DND-41 (cell line): Measurements from ENCODE around the gene KRT15.

Source experiments
- ATAC-seq: fragments of 200-7000 bp; cut with Tn5 transposase; 3 replicates; pipeline ENCODE4 v1.9.1; 2021; ENCODE audit warnings: low read depth; ENCODE audit not compliant: insufficient read depth
- DNase-seq: peaks from one replicate; pipeline ENCODE4 v3.0.0-alpha.2; 2020
- H2AFZ ChIP-seq: 2 replicates; pipeline ENCODE4 v1.6.0; 2012; ENCODE audit warnings: low read depth, low read length
- H3K27ac ChIP-seq: 2 replicates; pipeline ENCODE4 v1.5.1; 2012; ENCODE audit warnings: low read length, inconsistent platforms
- H3K27me3 ChIP-seq: fragments of 200-600 bp; sonication (generic); 2 replicates; pipeline ENCODE4 v1.6.0; 2012; ENCODE audit warnings: low read length, mild to moderate bottlenecking, inconsistent platforms; ENCODE audit not compliant: insufficient read depth, poor library complexity
- H3K36me3 ChIP-seq: 2 replicates; pipeline ENCODE4 v1.5.1; 2012; ENCODE audit warnings: low read length, inconsistent platforms; ENCODE audit not compliant: insufficient read depth
- H3K4me1 ChIP-seq: 2 replicates; pipeline ENCODE4 v1.5.1; 2012; ENCODE audit warnings: mild to moderate bottlenecking, low read length; ENCODE audit not compliant: insufficient read depth
- H3K4me2 ChIP-seq: 2 replicates; pipeline ENCODE4 v1.6.0; 2012; ENCODE audit warnings: mild to moderate bottlenecking, moderate library complexity, low read length, inconsistent platforms; ENCODE audit not compliant: insufficient read depth
- H3K4me3 ChIP-seq, 2 experiments: fragments of 200-600 bp in 1 of 2; shearing (Covaris generic) in 1 of 2; 2 replicates each; pipeline ENCODE4 v1.5.1; 2012 to 2016; ENCODE audit warnings: inconsistent platforms in 2 of 2, low read length in 2 of 2, mild to moderate bottlenecking in 2 of 2, low read depth in 1 of 2, moderate library complexity in 1 of 2
- H3K79me2 ChIP-seq: 2 replicates; pipeline ENCODE4 v1.6.0; 2012; ENCODE audit warnings: low read length, inconsistent platforms; ENCODE audit not compliant: insufficient read depth
- H3K9ac ChIP-seq: 2 replicates; pipeline ENCODE4 v1.6.0; 2012; ENCODE audit warnings: low read depth, mild to moderate bottlenecking, inconsistent platforms, low read length, moderate library complexity
- H3K9me3 ChIP-seq: 2 replicates; pipeline ENCODE4 v1.5.1; 2012; ENCODE audit warnings: low read length, moderate library complexity, mild to moderate bottlenecking, inconsistent platforms; ENCODE audit not compliant: insufficient read depth, severe bottlenecking
- H4K20me1 ChIP-seq: 2 replicates; pipeline ENCODE4 v1.6.0; 2012; ENCODE audit warnings: low read length; ENCODE audit not compliant: insufficient read depth
- EZH2 ChIP-seq: IDR thresholded peaks from 3 replicates; pipeline ENCODE4 v1.6.1; 2012; ENCODE audit warnings: borderline replicate concordance, low read depth, mild to moderate bottlenecking, moderate library complexity, low read length, inconsistent platforms; ENCODE audit not compliant: severe bottlenecking
- TF ChIP-seq, protein P1 (sequence below): IDR thresholded peaks from 2 replicates; pipeline ENCODE4 v1.5.1; 2012; ENCODE audit warnings: borderline replicate concordance, low read length, moderate library complexity, mild to moderate bottlenecking; ENCODE audit not compliant: poor library complexity, severe bottlenecking; ENCODE audit errors: extremely low read depth

KRT15 gene

DNA sequence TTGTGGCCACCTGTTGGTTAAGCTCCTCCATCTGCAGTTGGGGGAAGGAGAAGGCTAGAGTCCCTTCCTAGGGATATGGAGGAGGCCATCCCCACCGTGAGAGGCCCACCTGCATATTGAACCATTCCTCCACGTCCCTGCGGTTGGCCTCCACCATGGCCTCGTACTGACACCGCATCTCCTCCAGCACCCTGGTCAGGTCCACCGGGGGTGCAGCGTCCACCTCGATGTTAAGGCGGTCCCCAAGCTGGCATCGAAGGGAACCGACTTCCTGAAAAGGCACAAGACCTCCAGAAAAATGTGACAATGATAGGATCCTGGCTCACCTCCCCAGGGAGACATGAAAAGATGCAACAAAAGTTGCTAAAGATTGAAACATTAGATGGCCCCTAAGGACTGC, 54.5 kb downstream of the KRT15 start:
- no peak overlapping the region for H3K9ac ChIP-seq
- H2AFZ ChIP-seq, result no peak overlapping the region
- H3K79me2 ChIP-seq, result no peaks in the 10 kb centered on the region
- H3K36me3 ChIP-seq, result no peaks in the 10 kb centered on the region
- no peak for ATAC-seq
- no peaks in the 10 kb centered on the region for H3K9me3 ChIP-seq
- H3K4me2 ChIP-seq, result no peak overlapping the region
- H4K20me1 ChIP-seq, result no peaks in the 10 kb centered on the region
- H3K27ac ChIP-seq, result no peak overlapping the region
- no peak for DNase-seq
- no peaks in the 10 kb centered on the region for H3K4me1 ChIP-seq
- no peaks in the 10 kb centered on the region for H3K27me3 ChIP-seq
- H3K4me3 ChIP-seq, result no peak overlapping the region
- no peak for TF ChIP-seq EZH2
- TF ChIP-seq, protein P1, sequence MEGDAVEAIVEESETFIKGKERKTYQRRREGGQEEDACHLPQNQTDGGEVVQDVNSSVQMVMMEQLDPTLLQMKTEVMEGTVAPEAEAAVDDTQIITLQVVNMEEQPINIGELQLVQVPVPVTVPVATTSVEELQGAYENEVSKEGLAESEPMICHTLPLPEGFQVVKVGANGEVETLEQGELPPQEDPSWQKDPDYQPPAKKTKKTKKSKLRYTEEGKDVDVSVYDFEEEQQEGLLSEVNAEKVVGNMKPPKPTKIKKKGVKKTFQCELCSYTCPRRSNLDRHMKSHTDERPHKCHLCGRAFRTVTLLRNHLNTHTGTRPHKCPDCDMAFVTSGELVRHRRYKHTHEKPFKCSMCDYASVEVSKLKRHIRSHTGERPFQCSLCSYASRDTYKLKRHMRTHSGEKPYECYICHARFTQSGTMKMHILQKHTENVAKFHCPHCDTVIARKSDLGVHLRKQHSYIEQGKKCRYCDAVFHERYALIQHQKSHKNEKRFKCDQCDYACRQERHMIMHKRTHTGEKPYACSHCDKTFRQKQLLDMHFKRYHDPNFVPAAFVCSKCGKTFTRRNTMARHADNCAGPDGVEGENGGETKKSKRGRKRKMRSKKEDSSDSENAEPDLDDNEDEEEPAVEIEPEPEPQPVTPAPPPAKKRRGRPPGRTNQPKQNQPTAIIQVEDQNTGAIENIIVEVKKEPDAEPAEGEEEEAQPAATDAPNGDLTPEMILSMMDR, result no peak

DNA sequence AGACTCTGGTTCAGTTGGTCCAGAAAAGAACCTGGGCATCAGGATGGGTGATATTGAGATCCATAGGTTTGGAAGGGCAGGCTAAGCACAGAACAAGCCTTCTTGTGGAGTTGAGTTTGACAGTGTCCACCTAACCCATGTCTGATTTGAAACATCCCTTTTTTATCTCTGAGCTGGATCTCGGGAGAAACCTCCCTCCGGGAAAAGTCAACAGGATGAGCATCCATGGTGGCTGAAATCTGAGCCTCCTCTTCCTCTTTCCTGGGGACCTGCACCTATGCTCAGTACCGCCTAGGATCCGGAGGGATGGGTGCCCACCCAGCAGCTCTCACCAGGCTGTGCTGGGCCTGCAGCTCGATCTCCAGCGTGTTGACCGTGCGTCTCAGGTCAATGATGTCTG, 54.9 kb downstream of the KRT15 start:
- Histone ChIP-seq H3K4me3 (no peak overlapping the region), H3K36me3 (no peaks in the 10 kb centered on the region), H3K27ac (no peak overlapping the region), H3K27me3 (no peaks in the 10 kb centered on the region), H3K9ac (no peak overlapping the region), H3K9me3 (no peaks in the 10 kb centered on the region), H3K4me2 (no peak overlapping the region), H3K79me2 (no peaks in the 10 kb centered on the region), H3K4me1 (no peaks in the 10 kb centered on the region), H2AFZ (no peak overlapping the region), H4K20me1 (no peaks in the 10 kb centered on the region)
- TF ChIP-seq, protein P1, result no peak
- no peak for TF ChIP-seq EZH2
- ATAC-seq, result no peak
- no peak for DNase-seq
